HEK293 (cell line): ENCODE measurements around the gene LSM7.

ENCODE experiments used
- CTCF ChIA-PET: fragments of 350-600 bp; formaldehyde crosslinking; extraction: SDS; loops from one replicate; lab custom pipeline; 2021; ENCODE audit warnings: antibody characterized with exemption; lab: Yijun Ruan, JAX
- POLR2A ChIA-PET: fragments of 300-600 bp; formaldehyde crosslinking; extraction: SDS; loops from one replicate; lab custom pipeline; 2020; ENCODE audit warnings: antibody characterized with exemption, inconsistent platforms; lab: Yijun Ruan, JAX
- H3K27ac ChIP-seq: fragments of 200-500 bp; sonication (Bioruptor generic); 2 replicates; pipeline ENCODE4 v1.5.1; 2014; ENCODE audit warnings: low read depth, low read length, control low read depth, inconsistent platforms; ENCODE audit errors: extremely low read depth
- H3K36me3 ChIP-seq, 2 experiments: fragments of 200-500 bp in 1 of 2; sonication (Bioruptor generic) in 1 of 2; 1 replicate in 1 of 2; 2 replicates in 1 of 2; pipeline ENCODE4 v1.5.1; 2014 to 2017; ENCODE audit warnings: inconsistent platforms in 2 of 2, low read length in 2 of 2; ENCODE audit not compliant: control insufficient read depth in 2 of 2, insufficient read depth in 1 of 2
- H3K4me1 ChIP-seq: fragments of 200-500 bp; sonication (Bioruptor generic); 2 replicates; pipeline ENCODE4 v1.5.1; 2014; ENCODE audit warnings: mild to moderate bottlenecking, low read length, inconsistent platforms; ENCODE audit not compliant: control insufficient read depth, insufficient read depth
- H3K4me3 ChIP-seq: 2 replicates; pipeline ENCODE4 v1.5.1; 2011; ENCODE audit warnings: low read depth, mild to moderate bottlenecking, control low read depth, low read length, moderate library complexity
- H3K9me3 ChIP-seq: fragments of 200-500 bp; sonication (Bioruptor generic); 2 replicates; pipeline ENCODE4 v1.5.1; 2014; ENCODE audit warnings: low read depth, low read length, inconsistent platforms; ENCODE audit not compliant: control insufficient read depth, insufficient read depth
- EGR2 ChIP-seq: fragments of 450-650 bp; formaldehyde crosslinking; IDR thresholded peaks from 2 replicates; pipeline ENCODE4 v1.5.1; 2016; ENCODE audit warnings: low read depth, missing biosample characterization, missing genetic modification characterization
- KLF1 ChIP-seq: fragments of 450-650 bp; formaldehyde crosslinking; IDR thresholded peaks from 2 replicates; pipeline ENCODE4 v1.5.1; 2016; ENCODE audit warnings: missing biosample characterization, missing genetic modification characterization
- KLF17 ChIP-seq: fragments of 450-650 bp; formaldehyde crosslinking; IDR thresholded peaks from 2 replicates; pipeline ENCODE4 v1.5.1; 2016; ENCODE audit warnings: missing biosample characterization, missing genetic modification characterization
- KLF9 ChIP-seq: fragments of 450-650 bp; formaldehyde crosslinking; IDR thresholded peaks from 2 replicates; pipeline ENCODE4 v1.5.1; 2016; ENCODE audit warnings: missing biosample characterization, missing genetic modification characterization, low read depth
- ZBTB10 ChIP-seq: fragments of 450-650 bp; formaldehyde crosslinking; IDR thresholded peaks from 2 replicates; pipeline ENCODE4 v1.5.1; 2016; ENCODE audit warnings: missing biosample characterization, missing genetic modification characterization
- ZBTB17 ChIP-seq: fragments of 450-650 bp; formaldehyde crosslinking; IDR thresholded peaks from 2 replicates; pipeline ENCODE4 v1.5.1; 2016; ENCODE audit warnings: missing biosample characterization, missing genetic modification characterization
- ZBTB20 ChIP-seq: fragments of 450-650 bp; formaldehyde crosslinking; IDR thresholded peaks from 2 replicates; pipeline ENCODE4 v1.5.1; 2016; ENCODE audit warnings: missing biosample characterization, missing genetic modification characterization
- ZFHX2 ChIP-seq: fragments of 450-650 bp; formaldehyde crosslinking; conservative IDR thresholded peaks from 2 replicates; pipeline ENCODE4 v1.5.1; 2016; ENCODE audit warnings: missing biosample characterization, missing genetic modification characterization
- ZNF16 ChIP-seq: fragments of 450-650 bp; formaldehyde crosslinking; IDR thresholded peaks from 2 replicates; pipeline ENCODE4 v1.5.1; 2016; ENCODE audit warnings: low read depth, missing biosample characterization, missing genetic modification characterization
- ZNF248 ChIP-seq: fragments of 450-650 bp; formaldehyde crosslinking; IDR thresholded peaks from 2 replicates; pipeline ENCODE4 v1.5.1; 2017; ENCODE audit warnings: missing biosample characterization, missing genetic modification characterization
- ZNF366 ChIP-seq: fragments of 450-650 bp; formaldehyde crosslinking; conservative IDR thresholded peaks from 2 replicates; pipeline ENCODE4 v1.5.1; 2016; ENCODE audit warnings: missing biosample characterization, missing genetic modification characterization
- ZNF433 ChIP-seq: fragments of 450-650 bp; formaldehyde crosslinking; IDR thresholded peaks from 2 replicates; pipeline ENCODE4 v1.5.1; 2016; ENCODE audit warnings: missing biosample characterization, missing genetic modification characterization, low read depth
- ZNF521 ChIP-seq: fragments of 450-650 bp; formaldehyde crosslinking; IDR thresholded peaks from 2 replicates; pipeline ENCODE4 v1.5.1; 2017; ENCODE audit warnings: missing biosample characterization, mild to moderate bottlenecking, missing genetic modification characterization
- ZNF585B ChIP-seq: fragments of 450-650 bp; formaldehyde crosslinking; IDR thresholded peaks from 2 replicates; pipeline ENCODE4 v1.5.1; 2016; ENCODE audit warnings: missing biosample characterization, missing genetic modification characterization
- ZNF658 ChIP-seq: fragments of 450-650 bp; formaldehyde crosslinking; IDR thresholded peaks from 2 replicates; pipeline ENCODE4; 2016; ENCODE audit warnings: missing biosample characterization, missing genetic modification characterization
- ZNF843 ChIP-seq: fragments of 450-650 bp; formaldehyde crosslinking; IDR thresholded peaks from 2 replicates; pipeline ENCODE4 v1.5.1; 2016; ENCODE audit warnings: missing biosample characterization, missing genetic modification characterization
- ZSCAN16 ChIP-seq: fragments of 450-650 bp; formaldehyde crosslinking; IDR thresholded peaks from 2 replicates; pipeline ENCODE4 v1.5.1; 2016; ENCODE audit warnings: missing biosample characterization, missing genetic modification characterization

LSM7 gene

GRCh38 chr19:2359992-2360685 lies 31.8 kb upstream of the LSM7 start, which contains the start of gene TMPRSS9:
Gene TMPRSS9 (plus strand): TSS chr19:2360265. CDS start chr19:2389786, 29,521 bp downstream.
- Histone ChIP-seq H3K4me1 (no peaks in the 10 kb centered on the region), H3K36me3 (no peaks in the 10 kb centered on the region), H3K4me3 (no peak within 1 kb of the TSS), H3K27ac (no peak within 1 kb of the TSS), H3K9me3 (no peaks in the 10 kb centered on the region)
- CTCF ChIA-PET: no interaction called here
- POLR2A ChIA-PET: no interaction called here
- TF ChIP-seq KLF1 (tag by site-specific recombination) (0 out of 2 replicates have a peak, but pooled peaks have one; percentile 1), ZNF433 (no peak)

GRCh38 chr19:2358548-2359173 lies 30.3 kb upstream of the LSM7 start:
- Histone ChIP-seq H3K4me3 (no peak overlapping the region), H3K4me1 (no peaks in the 10 kb centered on the region), H3K9me3 (no peaks in the 10 kb centered on the region), H3K27ac (no peak overlapping the region), H3K36me3 (peaks cover 0 to under 1% of the 10 kb centered on the region in 2 experiments; a peak in 1 of 3 replicates)
- ChIA-PET CTCF (no interaction called here), POLR2A (interaction anchor here (0.6 kb wide), 1 partner anchor 10 kb away, joined by 4 read pairs; no protein-coding TSS in a partner anchor)
- TF ChIP-seq ZNF248 (tag by site-specific recombination): no peak
- TF ChIP-seq ZNF521: no peak
- no peak for TF ChIP-seq ZBTB10 (tag by site-specific recombination)
- TF ChIP-seq ZNF16 (tag by site-specific recombination): peak; percentile 85; the same call in 1 of the 2 replicates
- no peak for TF ChIP-seq KLF9 (tag by site-specific recombination)
- no peak for TF ChIP-seq ZNF843 (tag by site-specific recombination)
- no peak; the same call in 1 of the 2 replicates for TF ChIP-seq KLF17 (tag by site-specific recombination)
- no peak for TF ChIP-seq ZSCAN16
- TF ChIP-seq KLF1 (tag by site-specific recombination): 0 out of 2 replicates have a peak, but pooled peaks have one; percentile 38

GRCh38 chr19:2357279-2358206 lies 29.2 kb upstream of the LSM7 start:
- Histone ChIP-seq H3K4me3 (no peak overlapping the region), H3K27ac (no peak overlapping the region), H3K4me1 (no peaks in the 10 kb centered on the region), H3K9me3 (no peaks in the 10 kb centered on the region), H3K36me3 (peaks cover 0 to 7% of the 10 kb centered on the region in 2 experiments; a peak in 1 of 3 replicates)
- TF ChIP-seq ZBTB17: peak; percentile 92
- peak; percentile 73 for TF ChIP-seq KLF1 (tag by site-specific recombination)
- TF ChIP-seq ZBTB20 (tag by site-specific recombination): 0 out of 2 replicates have a peak, but pooled peaks have one; percentile 26
- TF ChIP-seq EGR2 (tag by site-specific recombination): peak; percentile 100
- peak; percentile 98 for TF ChIP-seq ZNF366 (tag by site-specific recombination)
- no peak for TF ChIP-seq ZNF585B
- peak; percentile 97 for TF ChIP-seq ZFHX2
- TF ChIP-seq ZNF658 (tag by site-specific recombination): no peak
- POLR2A ChIA-PET: no interaction called here
- CTCF ChIA-PET: no interaction called here
